ENCODE data around the gene RAP1GAP.

RAP1GAP gene

GRCh38 chr1:21644906-21645305 is 24.3 kb downstream of the RAP1GAP start:
- DNase-seq (ENCODE audit: low read depth): no peak
- no peak overlapping the region for H3K4me3 ChIP-seq (ENCODE audit: low read depth, low read length)
- TF ChIP-seq, protein P1, sequence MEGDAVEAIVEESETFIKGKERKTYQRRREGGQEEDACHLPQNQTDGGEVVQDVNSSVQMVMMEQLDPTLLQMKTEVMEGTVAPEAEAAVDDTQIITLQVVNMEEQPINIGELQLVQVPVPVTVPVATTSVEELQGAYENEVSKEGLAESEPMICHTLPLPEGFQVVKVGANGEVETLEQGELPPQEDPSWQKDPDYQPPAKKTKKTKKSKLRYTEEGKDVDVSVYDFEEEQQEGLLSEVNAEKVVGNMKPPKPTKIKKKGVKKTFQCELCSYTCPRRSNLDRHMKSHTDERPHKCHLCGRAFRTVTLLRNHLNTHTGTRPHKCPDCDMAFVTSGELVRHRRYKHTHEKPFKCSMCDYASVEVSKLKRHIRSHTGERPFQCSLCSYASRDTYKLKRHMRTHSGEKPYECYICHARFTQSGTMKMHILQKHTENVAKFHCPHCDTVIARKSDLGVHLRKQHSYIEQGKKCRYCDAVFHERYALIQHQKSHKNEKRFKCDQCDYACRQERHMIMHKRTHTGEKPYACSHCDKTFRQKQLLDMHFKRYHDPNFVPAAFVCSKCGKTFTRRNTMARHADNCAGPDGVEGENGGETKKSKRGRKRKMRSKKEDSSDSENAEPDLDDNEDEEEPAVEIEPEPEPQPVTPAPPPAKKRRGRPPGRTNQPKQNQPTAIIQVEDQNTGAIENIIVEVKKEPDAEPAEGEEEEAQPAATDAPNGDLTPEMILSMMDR (IDR thresholded peaks at IDR 0.05; ENCODE audit: low read depth, low read length, missing control alignments): no peak

- TF ChIP-seq, protein P1 (IDR thresholded peaks at IDR 0.05; ENCODE audit: low read depth, low read length, missing control alignments): no peak
- no peak overlapping the region for H3K4me3 ChIP-seq (ENCODE audit: low read depth, low read length)
- DNase-seq (ENCODE audit: low read depth): no peak
These were observed 24.8 kb downstream of the RAP1GAP start for GRCh38 chr1:21644348-21644747.

DNA sequence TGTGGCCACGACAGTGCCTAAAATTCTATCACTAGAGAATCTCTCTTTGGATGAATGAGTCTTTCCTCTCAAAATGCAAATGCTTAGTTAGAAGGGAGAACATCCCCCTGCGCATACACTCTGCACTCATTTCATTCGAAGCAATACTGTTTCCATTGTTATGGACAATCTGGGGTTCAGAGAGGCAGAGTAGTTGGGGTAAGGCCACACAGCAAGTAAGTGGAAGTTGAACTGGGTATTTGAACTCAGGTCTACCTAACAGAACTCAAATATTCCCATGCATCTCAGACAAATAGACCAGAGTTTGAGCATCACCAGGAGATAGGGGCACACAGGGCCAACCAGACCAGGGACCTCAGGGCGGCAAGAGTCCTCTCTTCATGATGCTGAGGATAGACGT is 25.5 kb downstream of the RAP1GAP start:
- no peak overlapping the region for H3K4me3 ChIP-seq (ENCODE audit: low read depth, low read length)
- TF ChIP-seq, protein P1 (IDR thresholded peaks at IDR 0.05; ENCODE audit: low read depth, low read length, missing control alignments): no peak
- no peak for DNase-seq (ENCODE audit: low read depth)

DNA sequence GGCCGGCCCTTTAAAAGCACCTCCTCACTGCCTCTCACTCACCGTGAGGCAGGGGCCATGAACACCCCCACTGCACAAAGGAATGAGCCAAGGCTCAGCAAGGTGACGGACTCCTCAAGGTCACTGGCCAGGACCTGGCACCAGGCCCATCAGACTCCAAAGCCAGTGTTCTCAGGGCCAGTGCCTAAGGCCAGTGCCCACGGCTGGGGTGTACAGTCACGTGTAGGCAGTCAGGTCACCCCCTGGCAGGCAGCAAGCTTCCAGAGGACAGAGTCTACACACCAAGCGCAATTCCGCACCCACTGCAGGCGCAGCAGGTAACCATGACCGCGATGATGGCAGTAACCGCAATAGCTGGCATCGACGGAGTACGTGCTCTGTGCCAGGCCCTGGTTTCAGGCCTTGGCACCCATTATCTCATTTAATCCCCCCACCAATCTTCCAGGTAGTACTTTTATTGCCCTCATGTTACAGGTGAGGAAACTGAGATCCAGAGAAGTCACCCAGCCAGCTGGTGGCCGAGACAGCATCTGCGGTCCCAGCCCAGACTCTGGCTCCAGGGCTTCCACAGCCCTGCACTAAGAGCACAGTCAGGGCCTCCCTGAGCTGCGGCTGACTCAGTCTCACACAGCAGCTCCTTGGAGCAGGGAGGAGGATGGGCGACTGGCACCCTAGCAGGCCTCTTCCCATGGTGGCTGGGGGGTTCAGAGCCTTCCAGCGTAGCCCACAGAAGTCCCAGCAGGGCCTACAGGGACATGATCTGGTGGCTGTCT is 27.0 kb downstream of the RAP1GAP start:
- DNase-seq (ENCODE audit: low read depth): no peak
- no peak overlapping the region for H3K4me3 ChIP-seq (ENCODE audit: low read depth, low read length)
- TF ChIP-seq, protein P1 (IDR thresholded peaks at IDR 0.05; ENCODE audit: low read depth, low read length, missing control alignments): no peak

- no peak overlapping the region for H3K4me3 ChIP-seq (ENCODE audit: low read depth, low read length)
- TF ChIP-seq, protein P1 (IDR thresholded peaks at IDR 0.05; ENCODE audit: low read depth, low read length, missing control alignments): no peak
- no peak for DNase-seq (ENCODE audit: low read depth)
These were observed 27.6 kb downstream of the RAP1GAP start for GRCh38 chr1:21641537-21641936.

DNA sequence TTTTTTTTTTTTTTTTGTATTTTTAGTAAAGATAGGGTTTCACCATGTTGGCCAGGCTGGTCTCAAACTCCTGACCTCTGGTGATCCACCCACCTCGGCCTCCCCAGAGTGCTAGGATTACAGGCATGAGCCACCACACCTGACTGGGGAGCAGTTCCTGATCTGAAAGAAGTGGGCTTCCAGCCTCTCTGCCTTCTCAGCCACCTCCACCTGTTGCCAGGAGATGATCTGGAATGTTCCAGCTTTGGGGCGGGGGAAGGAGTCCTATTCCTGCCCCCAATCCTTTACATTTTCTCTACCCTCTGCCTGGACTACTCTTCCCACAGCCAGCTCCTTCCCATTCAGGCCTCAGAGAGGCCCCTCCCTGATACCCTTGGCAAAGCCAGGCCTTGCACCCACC is 28.1 kb downstream of the RAP1GAP start:
- no peak overlapping the region for H3K4me3 ChIP-seq (ENCODE audit: low read depth, low read length)
- TF ChIP-seq, protein P1 (IDR thresholded peaks at IDR 0.05; ENCODE audit: low read depth, low read length, missing control alignments): no peak
- no peak for DNase-seq (ENCODE audit: low read depth)

GRCh38 chr1:21640653-21641052 is 28.5 kb downstream of the RAP1GAP start:
- H3K4me3 ChIP-seq (ENCODE audit: low read depth, low read length): no peak overlapping the region
- TF ChIP-seq, protein P1 (IDR thresholded peaks at IDR 0.05; ENCODE audit: low read depth, low read length, missing control alignments): no peak
- no peak for DNase-seq (ENCODE audit: low read depth)
